ENCODE results near the gene RAP1A. TPM values are rescaled to one million over a fixed set of nuclear protein-coding genes. Genes with fewer than 3 reads are reported as not detected.
A peak's percentile ranks its signal among the peaks of the same experiment; 100 is the strongest.

The RAP1A gene
- polyA plus RNA-seq, 1 donor (not counting 4 experiments of a cell fraction or from before 2014, with no cell fraction given): 70.3 TPM

DNA sequence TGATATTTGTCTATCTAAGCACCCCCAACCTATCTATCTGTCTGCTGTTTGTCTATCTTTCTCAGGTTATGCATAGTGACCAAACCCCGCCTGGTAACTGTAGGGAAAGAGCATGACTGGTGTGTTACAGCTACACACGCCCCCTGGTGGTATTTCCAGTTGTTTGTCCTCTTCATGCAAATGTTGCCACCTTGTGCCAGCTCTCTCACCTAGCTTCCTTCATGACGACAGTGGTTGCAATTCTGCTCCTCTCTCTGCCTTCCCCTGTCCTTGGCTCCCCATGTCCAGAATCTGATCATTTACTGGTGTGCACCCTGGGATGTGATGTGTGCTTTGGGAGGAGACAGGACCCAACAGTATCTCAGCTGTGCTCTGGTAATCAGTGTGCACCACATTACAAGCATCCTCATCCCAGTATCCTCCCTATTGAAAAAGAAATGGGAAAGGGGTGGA, 127.7 kb downstream of the RAP1A start:
- Histone ChIP-seq H3K79me2 (ENCODE audit: control insufficient read depth, insufficient read depth, low read length) (no peaks in the 10 kb centered on the region), H3K9me3 (ENCODE audit: control insufficient read depth, low read depth, low read length) (no peaks in the 10 kb centered on the region), H4K20me1 (ENCODE audit: control insufficient read depth, extremely low read depth, insufficient read depth, low read length) (no peaks in the 10 kb centered on the region), H3K27ac (ENCODE audit: control insufficient read depth, insufficient read depth, low read length) (no peak overlapping the region), H3K27me3 (ENCODE audit: control insufficient read depth, extremely low read depth, insufficient read depth, low read length) (no peaks in the 10 kb centered on the region), H2AFZ (ENCODE audit: control insufficient read depth, low read length) (no peak overlapping the region), H3K4me2 (ENCODE audit: control insufficient read depth, extremely low read depth, insufficient read depth, low read depth, low read length) (no peak overlapping the region), H3K9ac (ENCODE audit: control insufficient read depth, extremely low read depth, insufficient read depth, low read length) (no peak overlapping the region), H3K4me1 (ENCODE audit: control insufficient read depth, extremely low read depth, insufficient read depth, low read length) (no peaks in the 10 kb centered on the region), H3K9me1 (ENCODE audit: control insufficient read depth, extremely low read depth, insufficient read depth, low read length) (no peaks in the 10 kb centered on the region), H3K4me3 (ENCODE audit: control insufficient read depth in 2 of 3, extremely low read depth in 1 of 3, insufficient read depth in 2 of 3, low read depth in 1 of 3, low read length in 3 of 3) (no peak overlapping the region), H3K36me3 (ENCODE audit: control insufficient read depth in 2 of 2, extremely low read depth in 1 of 2, insufficient read depth in 2 of 2, low read length in 2 of 2) (no peaks in the 10 kb centered on the region)
- TF ChIP-seq CTCF (optimal IDR thresholded peaks at IDR 0.05 in 1 of 3, IDR thresholded peaks at IDR 0.05 in 1 of 3, conservative IDR thresholded peaks at IDR 0.05 in 1 of 3; ENCODE audit: extremely low read depth in 1 of 3, insufficient read depth in 2 of 3, low read length in 3 of 3) (peak; percentile 73 to 99 (median 98)), EZH2 (IDR thresholded peaks at IDR 0.05; ENCODE audit: low read length) (no peak)
- dilution Hi-C loops (cut with MboI; ENCODE audit: extremely low pct_ligation_motif_present, low sequenced_read_pairs): no loop called here
- FAIRE-seq (peak; percentile 83), DNase-seq (ENCODE audit: low read depth, low spot score) (peak; percentile 56)

- no peaks in the 10 kb centered on the region for H3K9me3 ChIP-seq (ENCODE audit: control insufficient read depth, low read depth, low read length)
- DNase-seq (ENCODE audit: low read depth, low spot score) (no peak), FAIRE-seq (no peak)
- H3K9ac ChIP-seq (ENCODE audit: control insufficient read depth, extremely low read depth, insufficient read depth, low read length): no peak overlapping the region
- H3K79me2 ChIP-seq (ENCODE audit: control insufficient read depth, insufficient read depth, low read length): no peaks in the 10 kb centered on the region
- dilution Hi-C loops (cut with MboI; ENCODE audit: extremely low pct_ligation_motif_present, low sequenced_read_pairs): no loop called here
- no peaks in the 10 kb centered on the region for H4K20me1 ChIP-seq (ENCODE audit: control insufficient read depth, extremely low read depth, insufficient read depth, low read length)
- H3K4me3 ChIP-seq (ENCODE audit: control insufficient read depth in 2 of 3, extremely low read depth in 1 of 3, insufficient read depth in 2 of 3, low read depth in 1 of 3, low read length in 3 of 3): no peak overlapping the region
- no peak overlapping the region for H3K27ac ChIP-seq (ENCODE audit: control insufficient read depth, insufficient read depth, low read length)
- H2AFZ ChIP-seq (ENCODE audit: control insufficient read depth, low read length): no peak overlapping the region
- H3K27me3 ChIP-seq (ENCODE audit: control insufficient read depth, extremely low read depth, insufficient read depth, low read length): no peaks in the 10 kb centered on the region
- H3K4me2 ChIP-seq (ENCODE audit: control insufficient read depth, extremely low read depth, insufficient read depth, low read depth, low read length): no peak overlapping the region
- TF ChIP-seq CTCF (optimal IDR thresholded peaks at IDR 0.05 in 1 of 3, IDR thresholded peaks at IDR 0.05 in 1 of 3, conservative IDR thresholded peaks at IDR 0.05 in 1 of 3; ENCODE audit: extremely low read depth in 1 of 3, insufficient read depth in 2 of 3, low read length in 3 of 3) (no peak), EZH2 (IDR thresholded peaks at IDR 0.05; ENCODE audit: low read length) (no peak)
- H3K36me3 ChIP-seq (ENCODE audit: control insufficient read depth in 2 of 2, extremely low read depth in 1 of 2, insufficient read depth in 2 of 2, low read length in 2 of 2): no peaks in the 10 kb centered on the region
- H3K9me1 ChIP-seq (ENCODE audit: control insufficient read depth, extremely low read depth, insufficient read depth, low read length): no peaks in the 10 kb centered on the region
- no peaks in the 10 kb centered on the region for H3K4me1 ChIP-seq (ENCODE audit: control insufficient read depth, extremely low read depth, insufficient read depth, low read length)
Measured at GRCh38 chr1:111747947-111748346, 128.4 kb downstream of the RAP1A start.
